HG02870 (cell line): ENCODE results near the gene TAX1BP1.
A peak's percentile ranks its signal among the peaks of the same experiment; 100 is the strongest.

Source experiments
- ATAC-seq: cut with Tn5 transposase; IDR thresholded peaks from one replicate; pipeline ENCODE4 v1.9.1; 2021; ENCODE audit warnings: mild to moderate bottlenecking, moderate library complexity; ENCODE audit not compliant: unreplicated experiment

Gene TAX1BP1

GRCh38 chr7:27739909-27740448 is at the start of gene TAX1BP1:
TAX1BP1 (plus strand) TSS chr7:27740162; CDS start chr7:27748525, 8,363 bp downstream.
- peak; percentile 94 for ATAC-seq

DNA sequence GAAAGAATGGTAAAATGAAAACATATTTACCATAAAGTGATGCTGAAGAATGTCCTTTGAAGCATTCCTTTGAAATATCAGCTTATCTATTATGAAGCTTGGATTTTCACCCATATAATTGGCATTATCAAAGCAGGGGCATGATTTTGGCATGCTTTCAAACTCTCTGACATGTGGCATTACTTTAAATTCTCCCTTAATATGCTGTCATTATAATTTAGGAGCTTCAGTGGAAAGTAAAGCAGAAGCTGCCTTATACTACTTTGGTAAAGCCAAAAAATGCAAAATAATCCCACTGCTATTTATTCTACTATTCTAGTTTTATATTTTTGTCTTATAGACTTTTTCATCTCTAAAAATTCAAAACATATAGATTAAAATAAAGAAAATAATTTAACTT is 49.3 kb upstream of the TAX1BP1 start:
- no peak for ATAC-seq

DNA sequence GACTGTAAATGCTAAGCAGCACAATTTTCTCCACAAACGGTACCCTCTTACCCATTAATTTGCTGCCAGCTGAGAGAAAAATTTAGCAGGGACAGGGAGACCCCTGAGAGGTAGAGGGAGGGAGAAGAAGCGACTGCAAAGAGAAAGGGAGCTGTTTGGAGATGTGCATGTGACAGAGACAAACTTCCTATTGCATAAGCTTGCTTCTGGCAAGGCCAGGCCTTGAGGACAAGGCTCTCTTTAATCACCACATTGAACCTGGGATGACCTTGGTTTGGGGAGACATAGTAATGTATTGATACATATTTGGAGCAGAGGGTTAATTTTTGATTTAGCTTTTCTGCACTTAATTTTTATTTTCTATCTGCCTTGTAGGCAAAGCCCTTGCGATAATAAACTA is 46.2 kb upstream of the TAX1BP1 start:
- no peak for ATAC-seq

DNA sequence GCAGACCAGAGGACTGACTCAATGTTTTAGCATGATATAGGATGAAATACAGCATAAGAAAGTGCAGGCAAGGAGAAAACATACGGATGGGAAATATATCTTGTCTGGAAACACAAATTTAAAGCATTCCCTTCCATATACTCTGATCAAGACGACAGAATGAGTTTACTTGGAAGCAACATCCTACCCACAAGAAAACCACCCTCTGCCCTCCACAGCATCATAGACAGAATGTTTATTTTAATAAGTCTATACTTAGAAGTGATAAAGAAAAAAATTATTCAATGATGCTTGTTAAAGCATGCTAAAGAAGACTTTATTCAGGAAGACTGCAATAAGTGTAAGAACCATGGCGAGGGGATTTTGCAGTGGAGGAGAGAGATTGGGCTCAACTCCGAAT is 44.9 kb upstream of the TAX1BP1 start:
- no peak for ATAC-seq

DNA sequence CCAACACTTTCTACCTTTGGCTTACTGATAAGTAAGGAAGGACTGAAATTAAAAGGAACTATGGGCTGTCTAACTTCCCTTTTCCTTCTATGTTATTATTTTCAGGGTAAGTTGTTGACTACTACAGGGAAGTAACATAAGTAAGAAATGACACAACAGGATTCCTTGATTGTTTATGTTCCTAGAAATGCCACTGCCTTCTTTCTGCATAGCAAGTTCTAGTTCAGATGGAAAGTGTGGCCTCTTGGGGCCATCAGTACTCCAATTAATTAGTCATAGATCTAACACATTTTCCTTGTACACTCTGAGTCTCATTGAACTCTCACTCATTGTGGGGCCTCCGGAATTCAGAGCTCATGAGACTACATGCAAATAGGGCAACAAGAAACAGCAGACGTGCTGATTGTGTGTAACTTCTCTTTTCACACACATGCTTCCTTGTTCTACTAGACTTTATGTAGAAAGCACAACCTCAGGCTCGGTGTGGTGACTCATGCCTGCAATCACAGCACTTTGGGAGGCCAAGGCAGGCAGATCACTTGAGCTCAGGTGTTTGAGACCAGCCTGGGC is 42.0 kb upstream of the TAX1BP1 start:
- peak; percentile 96 for ATAC-seq

DNA sequence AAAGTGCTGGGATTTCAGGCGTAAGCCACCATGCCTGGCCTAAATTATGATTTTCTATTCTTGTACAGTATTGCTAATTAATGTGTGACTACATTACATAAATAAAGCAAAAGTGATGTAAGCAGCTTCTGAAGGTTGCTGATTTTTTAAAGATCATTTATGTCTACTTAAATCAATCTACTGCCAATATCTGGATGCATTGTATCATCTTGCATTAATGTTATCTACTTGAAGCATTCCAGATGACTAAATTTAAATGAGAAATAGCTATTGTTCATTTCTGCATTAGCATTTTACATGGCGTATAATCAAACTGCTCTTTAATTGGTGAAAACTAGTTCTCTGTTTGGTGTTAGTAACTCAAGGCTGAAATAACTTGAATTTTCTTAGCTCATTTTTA is 40.2 kb upstream of the TAX1BP1 start:
- no peak for ATAC-seq

DNA sequence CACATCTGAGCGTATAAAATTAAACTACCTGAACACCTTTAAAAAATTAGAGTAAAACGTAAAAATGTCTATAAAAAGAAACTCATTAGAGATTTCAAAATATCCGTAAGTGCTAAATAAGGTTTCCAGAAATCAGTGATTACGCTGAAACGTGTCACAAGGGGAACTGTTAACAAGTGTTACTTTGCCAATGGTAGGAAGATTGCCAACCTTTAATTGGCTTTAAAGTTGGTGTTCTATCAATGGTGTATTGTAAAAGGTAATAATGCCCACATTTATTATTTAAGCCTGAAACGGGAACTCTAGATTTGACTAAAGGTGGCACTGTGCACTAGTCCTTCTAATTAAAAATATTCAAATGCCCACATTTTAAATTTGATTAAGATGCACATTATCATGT is 39.5 kb upstream of the TAX1BP1 start:
- no peak for ATAC-seq

GRCh38 chr7:27703181-27703580 is 36.8 kb upstream of the TAX1BP1 start:
- no peak for ATAC-seq

GRCh38 chr7:27704422-27705199 is 35.4 kb upstream of the TAX1BP1 start:
- ATAC-seq, result no peak

GRCh38 chr7:27705200-27705594 is 34.8 kb upstream of the TAX1BP1 start:
- ATAC-seq, result no peak

DNA sequence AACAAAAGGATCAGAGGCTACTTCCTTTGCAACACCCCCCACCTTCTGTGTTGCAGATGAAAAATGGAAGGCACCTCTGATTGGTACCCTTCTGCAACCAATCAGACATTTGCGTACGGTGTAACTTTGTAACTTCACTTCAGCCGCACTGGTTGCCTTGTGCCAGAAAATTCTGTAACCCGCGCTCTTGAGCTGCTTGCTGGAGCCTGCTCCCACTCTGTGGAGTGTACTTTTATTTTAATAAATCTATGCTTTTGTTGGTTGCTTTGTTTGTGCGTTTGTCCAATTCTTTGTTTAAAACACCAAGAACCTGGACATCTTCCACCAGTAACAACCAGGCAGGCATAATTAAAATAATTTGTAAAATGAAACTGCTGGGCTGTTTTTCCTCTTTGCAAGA is 31.5 kb upstream of the TAX1BP1 start:
- ATAC-seq, result no peak

- ATAC-seq, result no peak
Measured at GRCh38 chr7:27709137-27710075, 30.6 kb upstream of the TAX1BP1 start.

GRCh38 chr7:27712217-27712616 is 27.7 kb upstream of the TAX1BP1 start:
- ATAC-seq, result no peak

DNA sequence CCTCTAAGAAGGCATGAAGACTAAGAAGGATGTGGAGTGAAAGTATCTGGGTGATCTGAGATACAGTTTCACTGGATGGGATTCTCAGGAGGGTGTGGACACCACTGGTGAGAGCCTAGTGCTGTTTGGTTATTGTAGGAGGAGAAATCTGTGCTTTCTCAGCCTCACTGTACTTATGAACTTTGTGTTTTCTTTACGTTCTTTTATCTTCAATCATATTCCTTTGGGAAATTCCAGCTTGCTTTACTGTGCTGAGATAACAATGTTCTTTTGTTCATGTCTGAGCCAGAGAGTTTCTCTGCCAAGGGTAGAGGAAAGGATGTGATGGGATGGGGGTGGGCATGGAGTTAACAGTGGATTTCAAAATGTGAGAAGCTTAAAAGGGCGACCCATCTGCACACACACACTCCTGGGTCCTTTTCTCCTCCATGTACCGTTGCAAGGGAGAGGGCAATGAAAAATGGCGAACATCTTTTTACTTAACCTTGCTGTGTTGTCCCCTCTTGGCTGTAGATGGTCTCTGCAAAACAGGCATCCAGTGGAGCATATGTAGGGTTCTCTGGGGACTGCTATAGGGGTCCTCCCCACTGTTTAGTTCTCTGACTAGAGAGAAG is 25.0 kb upstream of the TAX1BP1 start:
- ATAC-seq, result no peak

DNA sequence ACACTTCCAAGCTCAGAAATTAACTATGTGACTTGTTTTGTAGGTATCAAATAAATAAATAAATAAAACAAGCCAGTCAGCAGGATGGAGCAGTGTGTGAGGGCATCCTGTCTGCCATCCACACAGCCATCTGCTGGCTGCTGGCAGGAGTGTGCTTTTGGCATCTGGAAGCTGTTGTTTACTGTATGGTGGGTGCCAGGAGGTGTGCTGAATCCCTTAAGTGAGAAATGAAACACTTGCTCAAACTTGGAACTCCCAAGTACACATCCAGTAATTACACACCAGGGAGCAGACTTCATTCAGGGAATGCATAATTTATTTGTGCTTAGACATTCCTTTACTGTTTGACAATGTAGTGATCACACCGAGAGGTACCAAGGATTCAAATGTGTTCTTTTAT is 16.9 kb upstream of the TAX1BP1 start:
- ATAC-seq, result no peak

DNA sequence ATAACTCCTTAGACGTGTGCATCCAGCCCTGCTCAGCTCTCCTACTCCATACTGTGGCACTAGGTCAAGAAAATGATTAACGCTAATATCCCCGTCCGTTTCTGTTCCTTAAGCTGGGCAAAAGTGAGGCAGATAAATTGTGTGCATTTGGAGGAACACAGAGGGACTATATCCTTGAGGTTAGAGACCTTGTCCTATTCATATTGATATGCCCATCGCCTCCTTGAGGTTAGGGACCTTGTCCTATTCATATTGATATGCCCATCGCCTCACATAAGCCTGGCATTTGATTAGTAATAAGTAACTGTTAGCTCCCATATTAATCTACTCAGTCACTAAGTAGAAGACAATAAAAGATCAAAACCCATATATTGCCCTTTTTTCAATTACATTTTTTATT is 12.9 kb upstream of the TAX1BP1 start:
- no peak for ATAC-seq

DNA sequence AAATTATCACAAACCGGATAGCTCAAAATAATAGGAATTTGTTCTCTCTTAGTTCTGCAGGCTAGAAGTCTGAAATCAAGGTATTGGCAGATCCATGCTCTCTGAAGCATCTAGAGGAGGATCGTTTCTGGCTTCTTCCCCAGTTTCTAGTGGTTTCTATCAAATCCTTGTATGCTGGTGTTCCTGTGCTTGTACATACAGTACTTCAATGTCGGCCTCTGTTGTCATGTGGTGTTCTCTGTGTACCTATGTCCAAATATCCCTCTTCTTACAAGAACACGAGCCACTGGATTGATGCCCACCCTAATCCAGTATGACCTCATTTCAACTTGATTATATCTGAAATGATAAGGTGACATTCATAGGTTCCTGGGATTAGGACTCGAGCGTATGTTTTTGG is 9.8 kb upstream of the TAX1BP1 start:
- ATAC-seq, result no peak

GRCh38 chr7:27734583-27734982 is 5.4 kb upstream of the TAX1BP1 start:
- no peak for ATAC-seq

- ATAC-seq, result no peak
Measured at GRCh38 chr7:27735165-27735564, 4.8 kb upstream of the TAX1BP1 start.

DNA sequence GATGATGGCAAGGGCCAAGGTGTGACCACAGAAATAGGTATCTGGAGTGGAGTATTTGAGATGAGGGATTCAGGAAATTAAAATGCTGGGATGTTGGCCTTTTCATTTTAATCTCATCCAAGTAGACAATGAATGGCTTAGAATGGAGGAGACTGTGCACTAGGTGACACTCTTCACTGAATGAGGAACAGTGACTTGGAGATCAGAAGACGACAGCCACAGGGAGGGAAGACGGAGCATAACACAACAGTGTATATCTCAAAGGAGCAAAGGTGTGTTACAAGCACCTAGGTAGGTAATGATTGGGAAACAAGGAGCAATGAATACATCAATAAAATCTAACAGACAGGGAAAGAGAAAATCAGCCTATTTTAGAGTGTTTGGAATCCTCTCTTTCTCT is 4.1 kb upstream of the TAX1BP1 start:
- ATAC-seq, result no peak

GRCh38 chr7:27737178-27737577 is 2.8 kb upstream of the TAX1BP1 start:
- ATAC-seq, result no peak
